GM18868 (cell line): ENCODE data around the gene GMPR2.
A peak's percentile ranks its signal among the peaks of the same experiment; 100 is the strongest.

ENCODE experiments used
- ATAC-seq: cut with Tn5 transposase; IDR thresholded peaks from one replicate; pipeline ENCODE4 v1.9.1; 2021; ENCODE audit warnings: mild to moderate bottlenecking, moderate library complexity; ENCODE audit not compliant: unreplicated experiment

The GMPR2 gene

DNA sequence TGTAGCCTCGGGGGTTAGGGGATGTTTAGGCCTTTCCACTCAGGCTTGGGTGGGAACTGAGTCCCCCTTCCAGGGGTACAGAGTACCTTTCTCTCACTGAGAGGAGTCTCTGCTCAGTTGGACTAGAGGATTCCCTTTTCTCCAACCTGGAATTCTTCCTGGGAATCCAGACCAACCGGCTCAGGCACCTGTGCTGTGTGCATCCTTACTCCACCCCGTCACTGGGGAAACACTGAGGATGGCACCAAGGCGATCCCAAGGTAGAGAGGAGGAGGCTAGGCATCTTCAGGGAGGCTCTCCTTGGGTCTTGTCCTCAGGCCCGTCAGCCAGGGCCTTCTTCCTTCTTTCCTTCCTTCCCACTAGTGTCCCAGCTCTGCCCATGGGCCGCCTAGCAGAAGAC is 31.1 kb downstream of the GMPR2 start:
- no peak for ATAC-seq

DNA sequence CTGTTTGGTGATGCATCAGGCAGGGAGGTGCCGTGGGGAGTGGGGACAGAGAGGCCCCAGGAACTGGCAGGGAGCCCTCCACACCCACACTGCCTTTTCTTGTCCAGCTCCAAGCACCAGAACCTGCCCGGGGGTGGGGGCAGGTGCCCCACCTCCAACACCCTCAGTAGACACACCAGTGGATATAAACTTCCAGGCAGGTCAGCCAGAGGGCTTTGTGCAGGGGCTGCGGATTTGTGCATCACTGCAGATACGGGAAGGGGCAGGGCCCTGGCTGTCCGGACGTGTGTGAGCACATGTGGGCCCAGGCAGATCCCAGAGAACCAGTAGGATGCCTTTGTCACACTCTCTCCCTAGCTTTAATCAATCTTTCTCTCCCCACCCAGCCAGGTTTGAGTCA is 31.6 kb downstream of the GMPR2 start:
- no peak for ATAC-seq

DNA sequence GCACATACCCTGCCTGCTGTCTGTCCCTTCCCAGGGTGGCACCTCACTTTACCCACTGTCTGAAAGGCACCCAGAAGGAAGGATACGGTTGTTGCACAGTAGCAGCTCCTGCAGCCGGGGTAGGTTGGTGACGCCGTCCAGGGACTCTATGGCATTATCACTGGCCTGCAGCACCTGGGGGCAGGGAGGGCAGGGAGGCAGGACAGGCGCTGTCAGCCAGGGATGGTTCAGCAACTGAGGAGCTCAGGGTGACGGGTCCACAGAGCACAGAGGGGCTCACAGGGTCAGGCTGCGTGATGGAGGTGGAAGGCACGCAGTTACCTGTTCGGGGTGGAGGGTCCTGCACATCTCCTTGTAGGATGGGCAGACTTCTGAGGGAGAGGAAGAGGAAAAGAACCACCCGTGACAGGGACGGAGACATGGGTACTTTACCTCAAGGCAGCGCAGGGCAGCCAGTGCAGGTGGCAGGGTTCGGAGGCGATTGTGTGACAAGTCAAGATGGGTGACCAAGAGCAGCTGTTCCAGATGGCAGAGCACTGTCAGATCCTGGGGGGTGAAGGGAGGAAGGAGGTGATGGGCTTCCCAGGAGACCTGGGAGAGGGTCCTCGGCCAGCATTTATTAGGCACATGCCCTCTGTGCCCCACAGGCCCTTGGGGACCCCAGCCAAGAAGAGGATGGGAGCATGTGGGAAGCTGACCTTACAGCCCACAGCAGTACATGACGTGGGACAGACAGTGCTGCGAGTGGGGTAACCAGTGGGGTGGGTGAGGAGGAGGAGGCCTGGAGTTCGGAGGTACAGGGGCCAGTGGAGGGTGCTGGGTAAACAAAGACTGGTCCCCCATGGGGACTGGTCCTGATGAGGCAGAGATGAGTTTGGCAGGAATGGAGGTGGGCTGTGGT is 33.9 kb downstream of the GMPR2 start:
- no peak for ATAC-seq

DNA sequence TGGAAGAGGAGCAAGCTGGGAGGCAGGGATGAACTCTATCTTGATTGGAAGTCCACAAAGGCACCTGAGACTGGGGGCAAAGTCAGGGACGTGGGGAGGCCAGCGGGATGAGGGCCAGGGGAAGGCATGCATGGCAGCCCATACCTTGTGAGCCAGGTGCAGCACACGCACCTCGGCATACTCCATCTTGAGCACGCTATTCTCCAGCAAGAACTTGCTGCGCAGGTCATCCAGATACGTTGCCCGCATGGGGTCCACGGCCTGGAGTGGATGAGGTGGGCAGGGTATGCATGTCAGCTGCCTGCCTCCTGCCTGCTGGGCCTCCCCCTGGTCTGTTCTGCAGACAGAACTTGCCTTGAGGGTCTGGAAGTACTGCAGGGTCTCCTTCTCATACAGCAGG is 34.8 kb downstream of the GMPR2 start:
- no peak for ATAC-seq

DNA sequence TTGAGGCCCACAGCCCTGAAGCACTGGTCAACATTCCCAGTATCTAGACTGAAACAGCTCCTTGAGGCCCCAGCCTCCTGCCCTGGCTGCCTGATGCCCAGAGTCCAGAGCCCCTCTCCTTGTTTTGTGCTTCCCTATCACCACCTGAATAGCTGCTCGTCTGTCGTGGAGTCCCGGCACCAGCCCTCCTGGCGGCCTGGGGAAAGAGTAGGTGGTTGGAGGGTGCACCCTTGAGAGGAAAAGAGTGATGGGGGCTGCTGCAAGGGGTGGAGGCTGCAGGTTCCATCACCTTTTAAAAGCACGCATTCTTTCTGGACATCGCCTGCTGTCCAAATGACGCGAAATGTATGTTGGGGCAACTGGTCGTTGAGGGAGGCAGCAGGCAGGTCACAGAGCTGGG is 35.5 kb downstream of the GMPR2 start:
- no peak for ATAC-seq

DNA sequence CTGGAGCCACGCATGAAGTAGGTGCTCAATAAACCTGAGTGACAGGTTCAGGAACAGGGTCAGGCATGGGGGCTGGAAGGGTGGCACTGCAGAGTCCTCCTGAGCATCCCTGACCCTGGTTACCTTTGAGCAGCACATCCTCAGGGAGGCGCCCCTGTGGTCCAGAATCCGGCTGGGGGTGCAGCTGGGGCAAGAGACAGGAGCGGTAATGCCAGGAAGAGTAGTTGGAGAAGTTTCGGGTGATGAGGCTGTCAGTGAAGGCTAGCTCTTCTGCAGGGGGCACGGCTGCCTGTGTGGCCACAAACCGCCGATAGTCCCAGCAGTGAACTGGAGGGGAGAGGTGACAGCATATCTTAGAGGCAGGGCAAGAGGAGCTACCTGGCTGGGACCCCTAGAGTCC is 36.6 kb downstream of the GMPR2 start:
- no peak for ATAC-seq

DNA sequence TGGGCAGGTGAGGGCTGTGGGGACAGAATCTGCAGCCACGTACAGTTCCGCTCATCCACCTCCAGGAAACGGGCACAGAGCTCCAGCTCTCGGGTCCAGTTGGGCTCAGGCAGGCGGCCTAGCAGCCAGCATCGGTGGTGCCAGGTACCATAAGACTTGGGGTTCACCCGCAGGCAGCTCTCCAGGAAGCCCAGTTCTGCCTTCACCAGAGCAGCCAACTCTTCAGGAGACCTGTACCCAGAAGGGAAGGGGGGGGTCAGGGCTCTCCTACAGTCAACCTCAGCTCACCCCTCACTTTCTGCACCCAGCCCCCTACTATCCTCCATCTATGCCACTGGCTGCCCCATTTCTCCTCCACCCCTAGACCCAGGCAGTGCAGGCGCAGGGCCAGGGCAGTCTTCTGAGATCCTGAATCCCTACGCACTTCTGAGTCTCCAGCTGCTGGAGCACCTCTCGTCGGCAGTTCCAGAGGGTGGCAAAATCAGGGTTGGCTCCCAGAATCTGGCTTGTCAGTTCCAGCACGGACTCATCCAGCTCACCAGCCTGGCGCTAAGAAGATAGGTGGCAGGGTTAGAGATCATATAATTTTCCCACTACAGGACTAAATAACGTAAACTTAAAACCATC is 37.3 kb downstream of the GMPR2 start:
- no peak for ATAC-seq

DNA sequence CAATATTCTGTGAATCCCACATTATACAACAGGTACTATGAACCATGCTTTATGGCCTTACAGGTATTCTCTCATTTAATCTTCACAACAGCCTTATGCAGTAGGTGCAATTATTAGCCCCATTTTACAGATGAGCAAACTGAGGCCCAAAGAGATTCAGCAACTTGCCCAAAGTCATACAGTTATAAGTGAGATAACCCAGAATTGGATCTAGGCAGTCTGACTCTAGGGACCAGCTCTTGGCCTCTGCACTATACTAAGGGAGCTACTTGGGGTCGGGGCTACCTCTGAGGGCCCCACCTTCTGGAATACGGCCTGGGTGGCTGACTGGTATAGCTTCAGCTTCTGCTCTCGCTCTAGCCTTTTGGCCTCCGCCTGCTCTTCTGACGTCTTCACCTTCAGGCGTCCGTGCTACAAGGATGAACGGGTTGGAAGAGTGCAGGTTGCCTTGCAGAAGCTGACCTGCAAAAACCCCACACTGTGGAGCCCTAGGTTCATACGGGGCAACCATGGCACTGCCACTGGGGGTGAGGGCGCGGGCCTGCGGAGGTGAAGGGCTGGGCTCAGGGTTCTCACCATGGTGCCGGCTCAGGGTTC is 37.9 kb downstream of the GMPR2 start:
- ATAC-seq, result no peak

DNA sequence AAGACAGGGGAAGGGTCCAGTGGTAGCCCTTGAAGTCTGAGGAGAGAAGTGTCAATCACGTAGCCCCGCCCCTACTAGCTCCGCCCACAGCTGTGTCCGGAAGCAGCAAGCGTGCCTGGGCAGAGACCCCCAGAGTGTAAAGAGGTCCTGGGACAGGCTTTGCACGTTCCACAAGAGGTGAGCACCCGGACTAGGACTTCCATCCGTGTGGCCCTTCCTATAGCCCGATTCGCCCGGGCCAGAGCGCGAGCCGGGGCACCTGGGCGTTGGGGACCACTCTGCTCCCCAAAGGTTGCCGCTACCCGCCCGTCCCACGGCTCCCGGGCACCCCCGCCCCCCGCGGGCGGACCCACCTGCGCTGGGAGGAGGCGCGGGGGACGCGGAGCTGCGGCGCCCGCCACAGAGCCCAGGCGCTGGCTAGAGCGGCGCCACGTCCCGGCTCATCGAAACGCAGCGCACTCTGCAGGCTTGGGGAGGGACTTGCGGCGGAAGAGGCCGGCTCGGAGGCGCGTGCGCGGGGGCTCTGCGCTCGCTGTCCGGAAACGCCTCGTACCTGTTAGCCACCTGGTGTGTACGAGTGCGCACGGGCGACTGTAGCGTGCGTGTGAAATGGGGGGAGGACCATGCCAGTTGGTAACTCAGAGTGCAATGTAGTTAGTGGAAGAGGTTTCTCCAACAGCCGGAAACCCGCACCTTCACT is 38.6 kb downstream of the GMPR2 start, which contains the start of gene RABGGTA:
TSS of gene RABGGTA (minus strand) at position 464 of the 700 bp plus-strand sequence. CDS start 482 bp downstream, outside the sequence.
- ATAC-seq, result peak; percentile 84

DNA sequence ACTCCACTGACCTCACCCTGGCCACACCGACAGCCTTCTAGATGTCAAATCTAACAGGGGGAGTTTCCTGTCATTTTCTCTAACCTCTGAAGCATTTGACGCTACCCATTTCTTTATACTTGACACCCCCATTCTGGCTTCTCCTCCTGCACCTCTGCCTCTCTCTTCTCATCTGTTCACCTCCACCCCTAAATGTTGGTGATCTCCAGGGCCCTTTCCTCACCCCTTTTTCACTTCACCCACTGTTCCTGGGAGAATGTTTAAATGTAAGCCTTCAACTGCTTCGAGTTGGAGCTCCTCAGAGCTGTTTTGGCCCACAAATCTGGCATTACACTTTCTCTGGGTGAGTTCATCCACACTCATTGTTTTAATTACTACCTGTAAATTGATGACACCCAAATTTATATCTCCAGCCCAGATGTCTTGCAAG is 39.1 kb downstream of the GMPR2 start:
- ATAC-seq, result no peak

DNA sequence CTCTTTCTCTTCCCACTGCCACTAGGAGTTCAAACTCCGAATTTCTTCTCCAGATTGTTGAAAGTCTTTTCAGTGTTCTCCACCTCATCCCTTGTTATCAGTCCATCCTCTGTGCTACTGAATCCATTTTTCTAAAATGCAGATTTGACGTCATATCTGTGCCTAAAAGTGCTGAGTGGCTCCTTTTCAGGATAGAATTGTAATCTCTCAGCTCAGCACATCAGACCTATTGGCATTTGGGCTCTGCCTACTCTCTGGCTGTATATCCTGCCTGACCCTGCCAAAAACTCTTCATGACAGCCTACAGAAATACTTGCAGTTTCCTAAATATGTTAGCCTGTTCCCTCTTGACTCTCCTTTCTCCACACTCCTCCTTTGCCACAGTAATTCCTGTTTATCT is 39.7 kb downstream of the GMPR2 start:
- no peak for ATAC-seq

DNA sequence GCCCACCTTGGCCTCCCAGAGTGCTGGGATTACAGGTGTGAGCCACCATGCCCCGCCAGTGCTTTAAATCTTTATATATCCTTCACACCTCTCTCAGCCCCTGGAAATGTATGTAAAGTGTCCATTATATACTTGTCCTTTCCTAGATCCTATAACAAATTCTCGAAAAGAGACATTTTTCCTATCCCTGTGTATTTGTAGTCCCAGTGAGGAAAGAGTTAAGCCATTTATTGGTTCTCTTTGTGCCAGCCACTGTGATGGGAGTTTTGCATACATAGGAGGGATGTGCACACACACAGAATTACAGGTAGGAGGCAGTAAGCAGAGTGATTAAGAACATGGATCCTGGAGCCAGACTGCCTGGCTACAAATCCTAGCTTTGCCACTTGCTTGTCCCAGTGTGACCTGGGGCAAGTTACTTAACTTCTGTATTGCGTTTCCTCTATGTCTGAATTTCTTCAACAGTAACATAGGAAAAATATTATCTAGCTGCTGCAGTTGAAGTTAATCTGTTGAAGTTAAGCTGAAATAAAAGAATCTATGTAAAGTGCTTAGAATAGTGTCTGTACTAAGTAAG is 40.8 kb downstream of the GMPR2 start:
- ATAC-seq, result no peak

DNA sequence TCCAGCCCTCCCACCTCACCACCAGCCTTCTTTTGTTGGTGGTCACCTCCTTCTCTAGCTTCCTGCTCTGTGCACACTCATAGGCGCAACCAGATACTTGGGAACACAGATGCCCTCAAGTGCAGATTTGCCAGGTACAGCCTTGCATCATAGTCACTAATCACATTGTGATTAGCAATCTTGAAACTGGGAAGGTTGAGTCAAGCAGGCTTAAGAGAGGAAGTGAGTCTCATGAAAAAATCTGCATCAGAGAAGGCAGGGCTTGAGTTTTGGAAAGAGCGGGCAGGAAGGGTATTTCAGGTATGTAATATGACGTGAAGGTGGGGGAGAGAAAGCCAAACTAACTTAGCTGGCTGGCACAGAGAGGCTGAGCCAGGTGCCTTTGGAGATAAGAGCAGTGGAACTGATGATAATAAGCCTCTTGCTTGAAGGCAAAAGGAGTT is 41.4 kb downstream of the GMPR2 start:
- peak; percentile 49 for ATAC-seq

DNA sequence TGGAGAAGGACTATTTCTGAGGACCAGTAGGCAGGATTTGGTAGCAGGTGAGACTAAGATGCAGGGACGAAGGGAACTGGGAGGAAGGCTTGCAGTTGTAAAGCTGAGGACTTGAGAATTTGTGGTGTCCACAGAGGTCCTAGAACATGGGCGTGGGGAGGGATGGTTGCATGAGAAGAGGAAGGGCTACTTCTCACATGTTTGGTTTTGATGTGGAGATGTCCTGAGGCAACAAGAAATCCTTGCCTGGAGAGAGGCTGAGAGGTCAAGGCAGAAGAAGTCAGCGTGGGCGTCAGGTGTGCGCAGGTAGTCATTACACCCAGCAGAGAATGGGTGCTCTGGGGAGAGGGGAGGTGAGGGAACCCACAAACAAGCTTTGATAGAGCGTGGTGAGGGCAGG is 44.3 kb downstream of the GMPR2 start:
- ATAC-seq, result no peak

DNA sequence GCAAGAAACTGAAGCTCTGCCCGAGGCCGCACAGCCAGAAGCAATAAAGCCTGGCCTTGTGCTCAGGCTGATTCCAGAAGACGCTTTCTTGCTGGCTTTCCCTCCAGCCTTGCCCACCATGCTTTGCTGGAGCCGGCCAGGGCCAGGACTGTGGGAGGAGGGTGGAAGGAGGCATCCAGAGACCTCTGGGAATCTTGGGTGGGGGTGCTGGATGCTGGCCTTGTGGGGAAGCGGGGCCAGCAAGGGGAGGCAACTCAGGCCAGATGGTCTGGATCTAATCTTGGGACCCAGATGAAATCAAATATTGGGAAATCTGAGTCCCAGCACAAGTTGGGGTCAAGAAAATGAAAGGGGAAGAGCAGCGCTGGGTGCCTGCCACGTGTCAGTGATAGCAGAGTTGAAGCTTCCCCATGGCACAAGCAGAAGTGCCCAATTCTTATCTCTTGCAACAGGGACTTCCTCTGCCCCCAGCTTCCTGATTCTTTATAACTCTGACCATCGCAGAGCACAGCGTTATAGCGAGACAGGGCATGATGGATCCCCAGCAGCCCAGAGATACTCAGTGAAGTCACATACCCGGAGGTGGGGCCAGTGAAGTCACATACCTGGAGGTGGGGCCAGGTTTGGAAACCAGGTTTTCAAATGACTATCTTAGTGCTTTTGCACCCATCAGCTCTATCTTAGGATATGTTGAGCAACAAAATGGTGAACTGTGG is 45.0 kb downstream of the GMPR2 start:
- no peak for ATAC-seq

DNA sequence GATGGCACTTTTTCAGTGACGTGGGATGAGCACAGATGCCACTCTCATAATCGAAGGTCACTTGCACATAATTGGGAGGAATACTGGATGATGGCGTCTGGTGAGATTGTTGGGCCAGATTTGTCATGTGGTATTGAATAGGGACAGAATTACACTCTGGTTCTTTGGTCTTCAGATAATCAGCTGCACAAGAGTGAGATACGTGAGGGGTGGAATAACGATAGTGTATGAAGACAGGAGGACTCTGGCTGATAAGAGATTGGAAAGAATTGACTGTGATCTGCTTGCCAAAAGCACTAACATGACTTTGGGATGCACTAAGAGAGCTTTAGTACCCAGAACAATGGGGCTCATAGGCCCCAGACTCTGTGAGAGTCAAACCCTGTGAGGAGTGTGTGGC is 45.7 kb downstream of the GMPR2 start:
- ATAC-seq, result no peak

DNA sequence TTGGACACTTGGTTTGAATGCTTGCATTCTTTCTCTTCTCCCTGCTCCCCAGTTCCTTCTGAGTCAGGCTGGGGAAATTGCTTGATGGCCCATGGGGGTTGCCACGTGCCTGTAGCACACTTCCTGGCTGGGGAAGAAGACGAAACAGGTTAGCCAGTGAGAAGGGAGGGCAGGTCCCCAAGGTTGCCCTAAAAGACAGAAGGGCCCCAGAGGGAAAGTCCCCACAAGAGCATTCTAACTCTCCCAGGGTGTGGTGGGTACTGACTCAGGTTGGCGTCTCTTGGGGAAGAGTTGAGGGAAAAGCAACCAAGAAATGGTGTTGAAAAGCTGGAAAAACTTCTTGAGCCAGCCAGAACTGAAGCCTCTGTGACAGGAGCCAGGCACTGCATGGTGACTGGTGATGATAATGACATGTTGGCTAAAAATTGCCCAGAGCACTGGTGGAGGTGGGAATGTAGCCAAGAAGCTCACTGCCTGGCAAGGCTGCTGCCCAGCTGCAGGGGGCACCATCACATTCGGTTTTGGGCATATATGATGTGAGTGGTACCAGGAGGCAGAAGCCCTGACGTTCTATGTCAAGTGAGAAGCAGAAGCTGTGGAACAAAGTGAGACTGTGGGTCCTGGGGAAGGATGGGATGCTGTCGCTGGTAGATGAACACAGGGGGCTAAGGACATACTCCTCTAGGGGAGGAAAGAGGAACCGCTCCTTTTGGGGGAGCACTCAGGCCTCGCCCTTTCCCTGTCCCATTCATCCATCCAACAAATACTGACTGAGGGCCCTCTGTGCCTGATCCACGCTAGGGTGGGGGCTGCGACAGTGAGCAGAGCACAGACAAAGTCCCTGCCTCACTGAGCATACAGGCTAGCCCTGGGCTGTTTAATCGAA is 46.8 kb downstream of the GMPR2 start:
- peak; percentile 75 for ATAC-seq

DNA sequence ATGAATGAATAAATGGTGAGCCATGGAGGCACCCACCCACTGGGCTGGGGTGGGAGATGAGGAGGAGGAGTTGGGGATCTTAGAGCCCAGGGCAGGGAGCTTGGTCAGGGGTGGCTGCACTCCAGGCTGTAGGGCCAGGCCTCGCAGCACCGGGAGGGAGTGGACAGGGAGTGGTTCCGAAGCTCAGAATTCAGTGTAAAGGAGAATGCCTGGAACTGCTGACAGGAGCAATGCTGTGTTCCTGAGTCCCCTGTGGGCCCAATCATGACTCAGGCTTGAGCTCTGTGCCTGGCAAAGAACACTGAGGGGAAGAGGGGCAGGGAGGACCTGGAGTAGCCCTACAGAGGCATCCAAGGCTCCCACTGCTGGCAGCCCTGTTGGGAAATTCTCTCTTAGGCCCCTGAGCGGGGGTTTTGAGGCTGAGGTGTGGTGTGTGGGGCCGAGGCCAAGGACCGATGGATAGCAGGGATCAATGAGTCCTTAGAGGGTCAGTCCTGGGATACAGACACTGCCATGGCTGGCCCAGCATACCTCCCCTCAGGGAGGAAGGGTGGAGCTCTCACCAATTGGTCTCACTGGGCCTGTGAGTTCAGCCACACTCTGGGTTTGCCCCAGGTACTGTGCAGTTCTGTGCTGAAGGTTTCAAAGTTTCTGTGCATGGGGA is 48.2 kb downstream of the GMPR2 start:
- no peak for ATAC-seq

DNA sequence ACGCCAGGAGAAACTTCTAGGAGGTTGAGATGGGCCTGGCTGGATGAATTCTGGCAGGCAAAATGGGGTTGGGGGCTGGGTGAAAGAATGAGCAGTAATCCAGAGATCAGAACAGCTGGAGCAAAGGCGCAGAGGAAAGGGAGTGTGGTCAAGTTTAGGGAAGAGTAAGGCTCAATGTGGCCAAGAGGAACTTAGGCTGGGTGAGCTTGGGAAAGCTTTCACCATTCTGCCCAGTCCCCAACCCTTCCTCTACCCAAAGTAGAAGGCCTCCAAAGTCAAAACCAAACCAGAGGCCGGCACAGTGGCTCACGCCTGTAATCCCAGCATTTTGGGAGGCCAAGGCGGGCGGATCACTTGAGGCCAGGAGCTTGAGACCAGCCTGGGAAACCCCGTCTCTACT is 48.9 kb downstream of the GMPR2 start:
- no peak for ATAC-seq
